ENCODE results near the gene RGSL1. TPM values are rescaled to one million over a fixed set of nuclear protein-coding genes. Genes with fewer than 3 reads are reported as not detected.

Gene RGSL1
- total RNA-seq, 1 donor = not detected

GRCh38 chr1:182587666-182588499, 137.9 kb downstream of the RGSL1 start:
- no peak for TF ChIP-seq CTCF (IDR thresholded peaks at IDR 0.05; ENCODE audit: insufficient read depth, low read length)
- no peak for DNase-seq (ENCODE audit: low read depth)
- H3K4me3 ChIP-seq (ENCODE audit: low read depth, low read length) = peak overlapping the region; percentile 85

- TF ChIP-seq CTCF (IDR thresholded peaks at IDR 0.05; ENCODE audit: insufficient read depth, low read length) = no peak
- H3K4me3 ChIP-seq (ENCODE audit: low read depth, low read length) = peak within 1 kb of the TSS; percentile 85
- peak; percentile 68 for DNase-seq (ENCODE audit: low read depth)
Observed at GRCh38 chr1:182588500-182589396, 138.8 kb downstream of the RGSL1 start, which contains the start of gene RNASEL. Gene RNASEL (minus strand): TSS chr1:182589256. CDS start chr1:182586806, 2,450 bp downstream.

GRCh38 chr1:182589520-182589919, 139.6 kb downstream of the RGSL1 start:
- no peak for TF ChIP-seq CTCF (IDR thresholded peaks at IDR 0.05; ENCODE audit: insufficient read depth, low read length)
- no peak for DNase-seq (ENCODE audit: low read depth)
- H3K4me3 ChIP-seq (ENCODE audit: low read depth, low read length) = no peak overlapping the region

GRCh38 chr1:182589931-182590330, 140.0 kb downstream of the RGSL1 start:
- no peak for TF ChIP-seq CTCF (IDR thresholded peaks at IDR 0.05; ENCODE audit: insufficient read depth, low read length)
- no peak overlapping the region for H3K4me3 ChIP-seq (ENCODE audit: low read depth, low read length)
- no peak for DNase-seq (ENCODE audit: low read depth)

- TF ChIP-seq CTCF (IDR thresholded peaks at IDR 0.05; ENCODE audit: insufficient read depth, low read length) = peak; percentile 87
- peak; percentile 79 for DNase-seq (ENCODE audit: low read depth)
- no peak overlapping the region for H3K4me3 ChIP-seq (ENCODE audit: low read depth, low read length)
Observed at GRCh38 chr1:182595641-182596240, 145.8 kb downstream of the RGSL1 start.

GRCh38 chr1:182596934-182597333, 147.0 kb downstream of the RGSL1 start:
- no peak for TF ChIP-seq CTCF (IDR thresholded peaks at IDR 0.05; ENCODE audit: insufficient read depth, low read length)
- no peak overlapping the region for H3K4me3 ChIP-seq (ENCODE audit: low read depth, low read length)
- no peak for DNase-seq (ENCODE audit: low read depth)
